Measurements from ENCODE around the gene GPATCH2.
"Not testable (repeated sequence)": the region's sequence is repeated elsewhere in the genome, so short reads cannot be mapped to it uniquely, and the experiment has no call there.

Gene GPATCH2

DNA sequence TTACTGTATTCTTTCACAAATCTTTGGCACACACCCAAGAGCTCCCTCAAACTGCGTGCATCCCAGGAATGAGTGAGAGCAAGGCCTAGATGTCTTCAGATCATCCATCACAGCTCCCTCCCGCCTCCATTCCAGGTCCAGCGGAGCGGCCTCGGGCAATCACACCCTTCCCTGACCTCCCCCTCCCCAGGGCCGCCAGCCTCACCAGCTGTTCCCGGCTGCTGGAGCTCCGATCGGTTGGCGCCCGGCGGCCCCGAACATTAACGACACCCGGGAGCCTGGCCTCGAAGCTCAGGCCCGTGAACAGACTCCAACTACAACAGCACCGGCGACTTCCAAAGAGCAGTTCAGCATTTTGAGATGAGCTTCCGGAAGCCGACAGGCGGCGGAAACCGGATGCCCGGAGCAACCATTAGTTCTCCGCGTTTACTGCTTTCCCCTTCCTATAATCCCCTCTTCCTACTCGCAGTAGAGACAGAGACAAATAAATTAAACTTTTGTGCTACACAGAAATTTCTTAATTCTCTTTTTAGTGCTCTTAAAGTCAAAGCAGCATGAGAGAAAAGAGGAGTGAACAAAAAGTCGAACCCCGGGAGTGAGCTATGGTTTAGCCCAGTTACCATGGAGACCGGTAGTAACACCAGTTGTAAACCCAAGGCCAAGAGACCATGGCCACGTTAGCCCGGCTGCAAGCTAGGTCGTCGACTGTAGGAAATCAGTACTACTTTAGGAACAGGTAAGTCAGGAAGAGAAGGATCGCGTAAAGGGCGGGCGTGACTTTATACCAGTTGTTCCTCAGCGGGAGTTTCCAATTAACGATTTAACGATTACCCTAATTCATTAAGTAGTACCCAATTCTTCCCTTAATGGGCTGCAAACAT, at the start of gene GPATCH2, which contains the start of gene SPATA17:
TSS of gene GPATCH2 (minus strand) at position 380 of the 881 bp plus-strand sequence. CDS start at position 261, 119 bp downstream.
TSS of gene SPATA17 (plus strand) at position 634 of the 881 bp plus-strand sequence. CDS start at position 669, 35 bp downstream.
- peak; percentile 85 for DNase-seq

DNA sequence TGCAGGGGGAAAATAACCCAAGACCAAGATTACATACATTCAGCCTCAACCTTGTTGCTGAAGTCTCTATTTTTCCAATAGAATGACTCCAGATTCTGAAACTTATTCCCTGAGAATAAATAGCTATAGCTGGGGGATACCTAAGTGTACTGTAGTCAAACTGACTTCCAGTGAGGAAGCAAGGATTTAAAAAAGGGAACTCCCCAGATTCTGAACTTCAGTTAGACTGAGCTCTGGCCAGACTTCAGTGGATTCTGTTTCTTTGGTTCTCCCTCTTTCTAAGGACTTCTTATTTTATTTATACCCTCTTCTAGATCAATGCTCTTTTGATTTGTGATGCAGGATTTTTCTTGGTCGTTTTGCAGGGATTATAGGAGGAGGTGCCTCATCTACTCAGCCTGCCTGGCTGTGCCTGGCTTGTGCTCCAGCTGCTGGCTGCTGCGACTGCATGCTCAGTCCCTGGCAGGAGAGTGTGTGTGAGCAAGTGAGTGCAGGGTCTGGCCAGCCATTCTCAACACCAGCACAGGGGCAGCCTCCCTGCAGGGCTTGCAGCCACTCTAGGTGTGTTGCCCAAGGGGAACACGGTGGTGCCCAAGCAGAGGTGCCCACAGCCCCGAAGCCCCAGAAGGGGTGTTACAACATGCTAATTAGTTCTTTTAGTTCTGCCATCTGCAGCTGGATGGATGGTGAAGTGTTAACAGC, 43.3 kb upstream of the GPATCH2 start:
- no peak for DNase-seq

DNA sequence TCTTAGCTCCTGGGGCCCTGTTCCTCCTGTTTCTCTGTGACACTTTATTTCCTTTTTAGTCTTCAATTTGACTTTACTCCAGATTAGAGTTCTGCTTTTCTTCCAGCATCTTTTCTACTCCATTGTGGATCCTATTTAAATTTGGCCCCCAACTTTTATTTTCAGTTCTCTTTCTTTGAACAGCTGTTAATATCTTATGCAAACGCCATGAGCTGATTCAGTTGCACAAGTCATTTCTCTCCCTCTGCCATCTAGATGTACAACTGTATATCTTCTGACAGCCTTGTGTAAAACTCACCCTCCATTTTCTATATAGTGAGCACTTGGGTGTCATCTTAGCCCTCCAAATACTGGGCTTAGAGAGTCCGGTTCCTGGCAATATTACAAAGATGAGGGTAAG, 42.5 kb upstream of the GPATCH2 start:
- no peak for DNase-seq

DNA sequence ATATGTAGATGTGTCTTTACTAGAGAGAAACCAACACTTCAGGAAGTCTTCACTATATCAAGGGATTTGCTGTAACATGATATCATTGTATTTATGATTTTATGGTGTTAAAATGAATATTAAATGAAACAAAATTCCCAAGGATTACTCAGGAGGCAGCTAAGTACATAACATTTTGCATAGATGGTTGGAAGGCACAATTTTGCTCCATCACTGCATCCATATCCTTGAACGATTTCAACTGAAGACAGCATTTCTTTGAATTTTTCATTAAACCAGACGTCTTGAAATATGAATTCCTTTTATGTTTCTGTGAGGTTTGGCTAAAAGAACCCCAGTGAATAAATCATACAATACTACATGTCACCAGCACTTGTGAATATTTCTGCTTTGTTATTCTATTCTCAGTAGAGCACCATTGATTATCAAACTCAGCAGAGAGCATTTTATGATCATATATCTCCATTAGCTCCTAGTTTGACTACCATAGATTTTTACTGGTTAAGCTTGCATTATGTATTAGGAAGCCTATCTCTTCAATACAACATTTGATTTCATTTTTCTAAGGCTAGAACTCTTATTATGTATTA, 37.6 kb upstream of the GPATCH2 start:
- no peak for DNase-seq

DNA sequence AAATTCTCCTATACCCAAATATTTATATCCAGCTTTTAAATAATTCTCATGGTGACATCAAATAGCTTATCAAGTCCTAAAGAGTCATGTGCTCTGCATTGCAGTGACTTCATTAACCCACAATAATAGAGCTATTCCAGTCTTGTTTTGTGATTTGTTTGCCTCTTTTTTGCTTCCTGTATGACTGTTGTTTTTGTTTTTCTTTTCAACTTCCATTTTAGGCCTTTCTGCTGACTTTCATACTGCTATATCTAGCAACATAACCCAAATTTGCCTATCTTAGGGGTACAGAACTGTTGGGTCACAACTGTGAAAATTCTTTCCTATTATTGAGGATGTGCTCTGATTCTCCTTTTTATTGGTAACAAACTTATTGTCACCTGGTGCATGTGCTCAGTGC, 30.5 kb upstream of the GPATCH2 start:
- no peak for DNase-seq

DNA sequence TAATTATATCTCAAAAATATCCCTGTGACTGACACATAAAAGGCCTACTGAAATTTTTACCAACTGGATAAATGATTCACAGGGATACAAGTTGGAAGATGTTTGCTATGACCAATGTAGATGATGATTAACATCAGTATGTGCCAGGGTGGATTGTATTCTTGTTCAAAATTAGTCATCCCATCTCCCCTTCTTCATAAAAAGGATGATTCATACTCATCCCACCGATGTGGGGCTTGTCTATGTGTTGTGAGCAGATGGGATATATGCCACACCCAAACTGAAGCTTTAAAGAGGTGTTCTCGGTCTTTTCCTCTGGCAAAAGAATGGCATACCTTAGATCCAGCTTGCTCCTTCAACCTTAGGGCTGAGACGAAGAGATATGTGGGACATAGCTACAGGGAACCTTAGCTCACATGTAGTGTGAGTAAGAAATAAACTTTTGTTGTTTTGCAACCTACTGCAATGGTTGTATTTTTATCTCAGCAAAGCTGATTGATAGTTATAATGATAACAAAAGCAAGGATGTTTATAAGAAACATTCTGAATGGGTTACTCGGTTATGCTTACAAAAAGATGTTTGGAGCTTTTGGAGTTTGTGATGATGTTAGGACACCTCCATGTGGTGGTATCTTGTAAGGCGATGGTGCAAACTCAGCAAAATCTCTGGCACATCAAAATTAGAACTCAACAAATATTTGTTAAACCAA, 29.6 kb upstream of the GPATCH2 start:
- DNase-seq = peak; percentile 20

DNA sequence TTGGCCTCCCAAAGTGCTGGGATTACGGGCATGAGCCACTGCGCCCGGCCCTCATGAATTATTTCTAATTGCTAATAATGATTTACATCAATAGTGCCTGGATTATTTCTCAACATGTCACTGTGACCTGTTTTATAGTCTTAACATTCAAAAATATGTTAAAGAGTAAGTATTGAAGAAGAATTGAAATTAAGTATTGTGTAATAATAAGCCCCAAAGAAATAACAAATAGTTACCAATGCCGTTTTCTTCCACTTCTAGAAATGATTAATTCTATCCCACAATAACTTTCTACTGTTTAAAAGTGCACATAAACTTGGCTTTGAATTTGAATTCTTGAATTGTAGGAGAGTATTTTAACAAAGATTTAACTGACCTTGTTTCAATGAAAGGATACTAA, 19.8 kb upstream of the GPATCH2 start:
- no peak for DNase-seq

DNA sequence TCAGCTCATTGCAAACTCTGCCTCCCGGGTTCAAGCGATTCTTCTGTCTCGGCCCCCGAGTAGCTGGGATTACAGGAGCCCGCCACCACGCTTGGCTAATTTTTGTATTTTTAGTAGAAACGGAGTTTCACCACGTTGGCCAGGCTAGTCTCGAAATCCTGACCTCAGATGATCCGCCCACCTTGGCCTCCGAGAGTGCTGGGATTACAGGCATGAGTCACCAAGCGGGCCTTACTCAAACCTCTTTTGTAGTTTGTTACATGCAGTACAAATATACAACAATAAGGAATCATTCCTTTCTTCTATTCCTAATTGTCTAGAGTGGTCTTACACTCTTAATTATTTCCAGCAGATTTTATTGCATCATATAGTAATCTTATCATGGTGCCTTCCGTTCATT, 16.9 kb upstream of the GPATCH2 start:
- no peak for DNase-seq

DNA sequence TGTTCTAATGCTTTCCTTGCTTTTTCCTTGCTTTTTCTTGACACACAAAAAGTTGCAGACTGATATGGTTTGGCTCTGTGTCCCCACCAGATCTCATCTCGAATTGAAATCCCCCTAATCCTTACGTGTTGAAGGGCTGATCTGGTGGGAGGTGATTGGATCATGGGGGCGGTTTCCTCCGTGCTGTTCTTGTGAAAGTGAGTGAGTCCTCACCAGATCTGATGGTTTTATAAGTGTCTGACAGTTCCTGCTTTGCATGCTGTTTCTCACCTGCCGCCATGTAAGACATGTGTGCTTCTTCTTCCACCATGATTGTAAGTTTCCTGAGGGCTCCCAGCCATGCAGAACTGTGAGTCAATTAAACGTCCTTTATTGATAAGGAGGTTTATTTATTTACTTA, 11.6 kb upstream of the GPATCH2 start:
- no peak for DNase-seq

DNA sequence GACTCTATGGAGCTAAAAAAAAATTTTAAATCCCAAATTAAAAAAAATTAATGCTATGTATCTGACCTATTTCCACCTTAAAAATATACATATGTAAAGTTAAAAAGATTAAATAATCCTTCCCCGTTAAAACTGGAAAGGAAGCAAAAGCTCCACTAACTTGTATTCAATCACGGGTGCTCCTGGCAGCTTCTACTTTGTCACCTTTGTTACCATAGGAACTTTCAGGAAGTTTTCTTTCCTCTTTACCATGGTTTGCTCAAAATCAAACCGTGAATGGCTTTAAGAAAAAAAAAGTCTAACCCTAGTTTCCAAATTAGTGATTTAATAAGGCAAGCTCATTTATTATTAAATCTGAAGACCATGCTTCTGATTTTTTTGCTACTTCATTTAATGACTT, 3.5 kb downstream of the GPATCH2 start:
- peak; percentile 9 for DNase-seq

DNA sequence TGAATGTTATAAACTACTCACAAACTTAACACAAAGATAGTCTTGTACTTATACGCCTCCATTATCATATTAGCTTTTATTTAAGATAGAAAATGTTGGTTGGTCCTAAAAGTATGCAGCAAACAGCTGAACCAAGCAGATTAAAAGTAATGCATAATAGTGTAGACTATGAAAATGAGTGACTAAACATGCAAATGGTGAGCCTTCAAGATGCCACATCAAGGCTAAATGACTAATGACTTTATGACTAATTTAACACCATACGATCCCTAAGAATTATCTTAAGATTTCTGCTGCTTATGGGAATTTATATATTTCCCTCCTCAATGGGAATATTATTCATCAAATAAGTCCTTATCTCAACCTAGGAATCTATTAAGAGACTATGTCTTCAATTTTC, 4.6 kb downstream of the GPATCH2 start:
- peak; percentile 55 for DNase-seq

DNA sequence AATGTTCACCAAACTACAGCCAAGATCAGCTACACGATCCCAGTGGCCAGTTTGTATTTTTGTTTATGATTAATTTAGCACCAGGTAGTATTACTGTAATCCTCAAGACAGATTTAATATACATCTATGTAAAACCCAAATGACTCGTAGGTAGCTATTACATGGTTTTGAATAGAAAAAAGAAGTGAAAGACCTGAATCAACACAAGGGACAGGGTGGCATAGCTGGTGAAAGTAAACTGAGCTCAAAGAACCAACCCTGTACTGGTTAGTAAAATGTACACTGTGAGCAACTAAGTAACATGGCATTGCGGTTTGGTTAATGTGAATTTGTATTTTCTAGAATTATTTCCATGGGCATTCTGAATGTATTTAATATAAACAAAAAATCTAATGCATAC, 8.8 kb downstream of the GPATCH2 start:
- peak; percentile 31 for DNase-seq

DNA sequence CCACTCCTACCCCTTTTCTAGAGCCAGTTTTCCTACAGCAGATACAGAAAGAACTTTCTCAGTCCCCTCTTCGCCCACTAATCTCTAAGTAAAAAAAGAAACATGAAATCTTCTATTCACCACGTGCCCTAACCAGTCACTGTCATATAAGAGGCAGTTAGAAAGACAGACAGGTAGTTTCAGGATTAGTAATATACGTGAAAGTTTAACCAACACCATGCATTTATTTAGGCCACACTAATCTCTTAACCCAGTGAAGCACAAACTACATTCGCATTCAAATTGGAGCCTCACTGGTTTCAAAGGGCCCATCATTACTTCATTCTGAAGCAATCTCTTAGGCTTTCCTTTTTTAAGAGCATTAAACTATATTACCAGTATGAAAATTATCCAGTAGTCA, 10.1 kb downstream of the GPATCH2 start:
- DNase-seq = peak; percentile 84

DNA sequence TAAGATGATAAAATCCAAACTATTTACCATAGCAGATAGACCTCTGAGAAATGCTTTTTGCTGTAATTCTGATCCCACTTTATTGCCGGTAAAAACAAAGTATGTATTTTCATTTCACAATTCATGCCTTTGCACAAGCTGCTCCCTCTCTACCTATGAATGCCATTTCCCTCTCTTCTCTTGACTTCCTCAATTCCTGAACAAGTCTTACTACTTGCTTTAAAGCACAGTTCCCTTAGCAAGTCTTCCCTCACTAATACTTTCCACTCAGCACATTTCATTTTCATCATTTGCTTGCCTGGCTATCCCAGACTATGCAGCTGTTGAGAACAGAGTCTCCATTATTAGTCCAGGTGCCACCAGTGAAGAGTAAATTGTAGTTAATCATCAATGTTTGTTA, 13.8 kb downstream of the GPATCH2 start:
- no peak for DNase-seq

DNA sequence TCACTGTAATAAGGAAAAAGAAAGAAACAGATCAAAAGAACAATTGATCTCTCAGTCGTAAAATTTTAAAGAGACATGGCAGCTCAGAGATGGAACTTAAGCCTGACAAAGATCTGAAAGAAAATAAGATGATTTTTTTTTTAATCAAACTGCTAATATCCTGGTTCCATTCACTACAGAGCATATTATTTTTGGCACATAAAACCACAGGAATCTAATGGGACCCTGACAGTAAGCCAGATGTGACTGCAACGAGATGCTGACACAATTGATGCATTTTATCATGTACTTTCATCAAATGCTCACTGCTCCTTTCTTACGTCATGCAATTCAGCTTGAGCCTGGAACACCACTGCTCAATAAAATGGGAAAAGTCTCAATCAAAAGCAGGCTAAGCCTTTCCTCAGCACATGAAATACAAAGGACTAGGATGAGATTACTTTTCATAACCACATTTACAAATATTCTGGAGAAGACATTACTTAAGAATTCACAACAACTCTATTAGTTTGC, 16.6 kb downstream of the GPATCH2 start:
- DNase-seq = no peak

DNA sequence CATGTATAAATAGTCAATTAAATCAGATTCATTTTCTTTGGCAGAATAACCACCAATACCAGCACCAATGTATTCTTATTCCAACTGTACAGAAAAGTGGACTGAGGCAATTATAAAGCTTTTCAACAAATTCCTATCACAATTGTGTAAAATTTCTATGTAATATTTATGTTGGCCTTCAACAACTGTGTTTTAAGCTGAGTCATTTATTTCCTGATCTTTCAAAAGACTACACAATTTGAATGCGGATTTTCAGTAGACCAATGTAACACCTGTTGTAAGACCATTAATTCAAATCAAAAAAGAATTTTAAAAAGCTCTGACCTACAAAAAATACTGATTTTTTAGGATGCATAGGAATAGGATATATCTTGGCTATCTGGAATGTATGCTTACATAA, 25.5 kb downstream of the GPATCH2 start:
- no peak for DNase-seq

DNA sequence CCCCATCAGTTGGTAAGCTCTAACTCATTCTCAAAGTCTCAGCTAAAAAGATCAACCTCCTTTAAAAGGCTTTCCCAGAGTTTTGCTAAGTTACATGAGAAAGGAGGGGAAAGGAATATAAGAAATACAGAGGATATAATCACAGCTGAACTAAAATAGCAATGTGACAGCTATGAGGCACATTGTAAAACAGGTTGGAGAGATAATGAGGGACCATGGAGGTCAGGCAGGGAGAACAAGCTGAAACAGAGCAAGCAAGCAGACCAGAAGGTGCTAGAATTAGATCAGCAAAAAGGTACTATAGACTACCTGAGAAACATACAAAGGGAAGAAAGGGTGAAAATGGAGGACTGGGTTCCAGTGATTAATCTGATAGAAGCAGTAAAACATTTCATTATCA, 28.5 kb downstream of the GPATCH2 start:
- no peak for DNase-seq

DNA sequence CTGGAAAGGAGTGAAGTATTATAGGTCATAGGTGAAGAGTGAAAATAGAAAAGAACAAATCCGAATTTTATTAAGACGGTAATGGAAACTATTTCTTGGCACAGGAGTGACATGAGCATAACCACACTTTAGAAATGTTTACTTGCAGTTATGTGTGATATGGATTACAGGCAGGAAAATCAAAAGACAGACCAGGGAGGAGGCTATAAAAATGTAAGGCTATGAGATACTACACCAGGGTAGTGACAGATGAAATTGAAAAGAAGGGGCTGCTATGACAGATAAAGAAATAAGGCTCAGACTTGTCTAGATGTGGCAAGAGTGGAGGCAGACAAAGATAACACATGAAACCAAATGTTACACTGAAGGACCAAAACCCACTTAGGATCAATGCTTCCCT, 31.7 kb downstream of the GPATCH2 start:
- DNase-seq = no peak

DNA sequence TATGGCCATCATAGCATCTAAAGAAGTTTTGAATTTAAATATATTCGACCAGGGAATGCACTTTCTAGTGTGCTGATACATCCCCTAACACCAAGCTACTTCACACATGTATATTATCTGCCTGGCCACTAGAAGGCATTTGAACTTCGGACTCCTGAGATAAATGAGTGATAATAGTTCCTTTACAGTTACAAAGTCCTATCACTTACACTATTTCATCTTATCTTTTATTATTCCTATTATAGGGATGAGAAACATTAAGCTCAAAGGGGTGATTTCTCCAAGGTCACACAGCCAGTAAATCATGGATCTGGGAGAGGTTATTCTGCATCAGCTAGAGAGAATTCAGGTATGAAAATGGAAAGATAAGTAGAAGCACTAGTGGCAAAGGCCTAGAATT, 40.3 kb downstream of the GPATCH2 start:
- DNase-seq = no peak

DNA sequence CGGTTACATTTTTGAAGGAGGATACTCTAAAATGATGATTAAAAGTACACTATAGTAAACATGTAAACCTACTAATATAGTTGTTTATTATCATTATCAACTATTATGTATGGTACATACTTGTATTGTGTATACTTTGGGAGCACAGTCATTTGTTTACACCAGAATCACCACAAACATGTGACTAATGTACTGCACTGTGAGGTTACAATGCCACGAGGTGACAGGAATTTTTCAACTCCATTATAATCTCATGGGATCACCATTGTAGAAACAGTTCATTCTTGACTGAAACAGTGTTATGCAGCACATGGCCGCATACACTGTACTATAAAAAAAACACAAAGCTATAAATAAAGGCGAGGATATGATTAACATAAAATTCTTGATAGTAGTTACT, 44.3 kb downstream of the GPATCH2 start:
- DNase-seq = no peak

DNA sequence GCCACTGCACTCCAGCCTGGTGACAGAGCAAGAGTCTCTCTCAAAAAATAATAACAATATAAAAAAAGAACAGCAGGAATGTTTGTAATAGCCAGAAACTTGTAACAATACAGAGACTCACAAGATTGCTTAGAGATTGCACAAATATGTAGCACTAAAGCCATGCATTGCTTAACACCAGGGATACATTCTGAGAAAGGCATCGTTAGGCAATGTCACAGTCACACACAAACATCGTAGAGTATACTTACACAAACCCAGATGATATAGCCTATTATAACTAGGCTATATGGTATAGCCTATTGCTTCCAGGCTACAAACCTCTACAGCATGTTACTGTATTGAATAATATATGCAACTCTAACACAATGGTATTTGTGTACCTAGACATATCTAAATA, 45.3 kb downstream of the GPATCH2 start:
- DNase-seq = no peak

DNA sequence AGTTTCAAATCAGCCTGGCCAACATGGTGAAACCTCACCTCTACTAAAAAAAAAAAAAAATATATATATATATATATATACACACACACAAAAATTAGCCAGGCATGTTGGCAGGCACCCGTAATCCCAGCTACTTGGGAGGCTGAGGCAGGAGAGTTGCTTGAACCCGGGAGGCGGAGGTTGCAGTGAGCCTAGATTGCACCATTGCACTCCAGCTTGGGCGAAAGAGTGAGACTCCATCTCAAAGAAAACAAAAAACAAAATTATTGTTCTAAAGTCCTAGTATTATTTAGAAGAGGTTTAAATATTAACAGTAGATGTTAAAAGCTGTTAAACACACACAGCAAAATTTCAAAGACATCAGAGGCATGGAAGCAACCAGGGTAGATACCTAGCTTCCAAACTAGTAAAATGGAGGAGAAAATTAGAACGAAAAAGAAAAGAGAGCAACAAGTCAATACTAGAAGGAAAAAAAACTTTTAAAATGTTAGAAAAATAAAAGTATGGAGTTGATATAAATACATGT, 46.5 kb downstream of the GPATCH2 start:
- not testable (repeated sequence) for DNase-seq

DNA sequence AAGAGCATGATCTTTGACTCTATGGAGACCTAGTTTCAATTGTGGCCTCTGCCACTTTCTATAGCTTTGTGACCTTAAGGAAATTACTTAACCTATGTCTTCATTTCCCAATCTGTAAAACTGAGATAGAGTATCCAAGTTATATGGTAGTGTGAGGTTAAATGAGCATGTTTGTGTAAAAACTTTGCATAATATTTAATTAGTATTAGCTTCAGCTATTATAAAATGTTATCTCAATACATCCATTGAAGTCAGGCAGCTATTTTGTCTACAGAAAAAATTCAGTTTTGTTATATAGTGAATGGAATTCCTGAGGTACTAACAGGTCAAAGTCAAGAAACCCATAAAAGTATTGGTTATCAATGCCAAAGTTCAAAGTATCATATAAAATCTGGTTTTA, 53.6 kb downstream of the GPATCH2 start:
- DNase-seq = no peak
